Trophoblast cell (in vitro differentiated cells and primary cell): ENCODE measurements around the gene ORC3.

ENCODE experiments used
- DNase-seq, 2 donors: peaks; one replicate each; pipeline ENCODE4 v3.0.0-alpha.2; 2016
- H2AFZ ChIP-seq: 2 replicates; pipeline ENCODE4 v1.6.1; 2013; ENCODE audit warnings: low read length, moderate library complexity, mild to moderate bottlenecking; ENCODE audit not compliant: insufficient read depth, poor library complexity
- H2AK5ac ChIP-seq: 2 replicates; pipeline ENCODE4 v1.6.1; 2013; ENCODE audit warnings: mild to moderate bottlenecking, low read length
- H2BK120ac ChIP-seq: 2 replicates; pipeline ENCODE4 v1.6.1; 2013; ENCODE audit warnings: low read length, mild to moderate bottlenecking, moderate library complexity; ENCODE audit not compliant: insufficient read depth, poor library complexity
- H2BK12ac ChIP-seq: 2 replicates; pipeline ENCODE4 v1.6.1; 2013; ENCODE audit warnings: mild to moderate bottlenecking, low read length, moderate library complexity
- H2BK5ac ChIP-seq: 2 replicates; pipeline ENCODE4 v1.6.1; 2013; ENCODE audit warnings: low read length, low read depth, moderate library complexity, mild to moderate bottlenecking; ENCODE audit not compliant: poor library complexity
- H3K14ac ChIP-seq: 2 replicates; pipeline ENCODE4 v1.6.1; 2013; ENCODE audit warnings: mild to moderate bottlenecking, low read length
- H3K18ac ChIP-seq: 2 replicates; pipeline ENCODE4 v1.6.1; 2013; ENCODE audit warnings: mild to moderate bottlenecking, low read length
- H3K23ac ChIP-seq: 2 replicates; pipeline ENCODE4 v1.6.1; 2013; ENCODE audit warnings: low read length
- H3K27ac ChIP-seq: 2 replicates; pipeline ENCODE4 v1.5.1; 2013; ENCODE audit warnings: low read depth, mild to moderate bottlenecking, inconsistent platforms, low read length, moderate library complexity
- H3K27me3 ChIP-seq: 2 replicates; pipeline ENCODE4 v1.6.1; 2013; ENCODE audit warnings: inconsistent platforms, mild to moderate bottlenecking, low read length, moderate library complexity; ENCODE audit not compliant: insufficient read depth
- H3K36me3 ChIP-seq, 2 experiments: 1 replicate in 1 of 2; 2 replicates in 1 of 2; pipeline ENCODE4 v1.6.1; 2013; ENCODE audit warnings: low read length in 2 of 2, mild to moderate bottlenecking in 2 of 2, moderate library complexity in 1 of 2; ENCODE audit not compliant: insufficient read depth in 2 of 2, control insufficient read depth in 1 of 2
- H3K4ac ChIP-seq: 2 replicates; pipeline ENCODE4 v1.6.1; 2013; ENCODE audit warnings: low read depth, mild to moderate bottlenecking, low read length, moderate library complexity
- H3K4me1 ChIP-seq, 2 experiments: 1 replicate in 1 of 2; 2 replicates in 1 of 2; pipeline ENCODE4 v1.6.1; 2013; ENCODE audit warnings: low read length in 2 of 2, mild to moderate bottlenecking in 2 of 2, moderate library complexity in 1 of 2; ENCODE audit not compliant: insufficient read depth in 2 of 2, control insufficient read depth in 1 of 2
- H3K4me2 ChIP-seq: 2 replicates; pipeline ENCODE4 v1.6.1; 2013; ENCODE audit warnings: inconsistent platforms, mild to moderate bottlenecking, low read length, moderate library complexity
- H3K4me3 ChIP-seq: 2 replicates; pipeline ENCODE4 v1.5.1; 2013; ENCODE audit warnings: mild to moderate bottlenecking, low read depth, low read length, inconsistent platforms
- H3K79me1 ChIP-seq: one replicate; pipeline ENCODE4 v1.6.1; 2013; ENCODE audit warnings: low read length
- H3K79me2 ChIP-seq: 2 replicates; pipeline ENCODE4 v1.6.1; 2013; ENCODE audit warnings: low read length, mild to moderate bottlenecking; ENCODE audit not compliant: control insufficient read depth, insufficient read depth, poor library complexity
- H3K9ac ChIP-seq: 2 replicates; pipeline ENCODE4 v1.6.1; 2013; ENCODE audit warnings: mild to moderate bottlenecking, low read length
- H3K9me3 ChIP-seq: 2 replicates; pipeline ENCODE4 v1.6.1; 2013; ENCODE audit warnings: low read depth, mild to moderate bottlenecking, control low read depth, inconsistent platforms, low read length; ENCODE audit not compliant: insufficient read depth
- H4K12ac ChIP-seq: 2 replicates; pipeline ENCODE4 v1.6.1; 2013; ENCODE audit warnings: low read depth, mild to moderate bottlenecking, low read length, moderate library complexity
- H4K8ac ChIP-seq: 2 replicates; pipeline ENCODE4 v1.6.1; 2013; ENCODE audit warnings: low read depth, mild to moderate bottlenecking, low read length, moderate library complexity
- H4K91ac ChIP-seq: one replicate; pipeline ENCODE4 v1.6.1; 2013; ENCODE audit warnings: low read depth, mild to moderate bottlenecking, low read length, moderate library complexity
- WGBS: extraction: QIAGEN DNeasy Blood & Tissue Kit; methylation state at CpG from one replicate; pipeline ENCODE4 v1.1.7; 2013; ENCODE audit warnings: missing lambda C conversion rate; ENCODE audit not compliant: insufficient read length, insufficient coverage; ENCODE audit errors: extremely low coverage; 5-methylcytosine and 5-hydroxymethylcytosine counted together

The ORC3 gene

GRCh38 chr6:87555506-87555905 lies 34.4 kb upstream of the ORC3 start:
- DNase-seq, result no peak
- H4K8ac ChIP-seq, result no peak overlapping the region
- no peak overlapping the region for H3K4me2 ChIP-seq
- H3K9me3 ChIP-seq, result no peaks in the 10 kb centered on the region
- peaks cover 0 to 2% of the 10 kb centered on the region in 2 experiments for H3K4me1 ChIP-seq
- no peak overlapping the region for H2AFZ ChIP-seq
- no peak overlapping the region for H4K12ac ChIP-seq
- no peaks in the 10 kb centered on the region for H3K79me1 ChIP-seq
- no peak overlapping the region for H2AK5ac ChIP-seq
- no peak overlapping the region for H4K91ac ChIP-seq
- peaks cover 9 to 10% of the 10 kb centered on the region in 2 experiments for H3K36me3 ChIP-seq
- H3K14ac ChIP-seq, result no peak overlapping the region
- no peak overlapping the region for H3K4me3 ChIP-seq
- no peaks in the 10 kb centered on the region for H3K79me2 ChIP-seq
- no peak overlapping the region for H2BK12ac ChIP-seq
- no peak overlapping the region for H2BK5ac ChIP-seq
- H3K27ac ChIP-seq, result no peak overlapping the region
- H3K4ac ChIP-seq, result no peak overlapping the region
- H3K18ac ChIP-seq, result no peak overlapping the region
- H3K27me3 ChIP-seq, result no peaks in the 10 kb centered on the region
- no peak overlapping the region for H2BK120ac ChIP-seq
- H3K23ac ChIP-seq, result no peak overlapping the region
- no peak overlapping the region for H3K9ac ChIP-seq

GRCh38 chr6:87558446-87558845 lies 31.5 kb upstream of the ORC3 start:
- H3K4me1 ChIP-seq, result peaks cover 0 to 2% of the 10 kb centered on the region in 2 experiments
- no peak overlapping the region for H3K4me2 ChIP-seq
- no peaks in the 10 kb centered on the region for H3K27me3 ChIP-seq
- no peak overlapping the region for H4K91ac ChIP-seq
- H4K8ac ChIP-seq, result no peak overlapping the region
- H2AK5ac ChIP-seq, result no peak overlapping the region
- no peak overlapping the region for H3K14ac ChIP-seq
- no peak overlapping the region for H3K4me3 ChIP-seq
- H3K27ac ChIP-seq, result no peak overlapping the region
- H3K9ac ChIP-seq, result no peak overlapping the region
- no peak for DNase-seq
- H3K79me2 ChIP-seq, result no peaks in the 10 kb centered on the region
- no peak overlapping the region for H3K4ac ChIP-seq
- no peak overlapping the region for H3K23ac ChIP-seq
- H3K18ac ChIP-seq, result no peak overlapping the region
- H3K79me1 ChIP-seq, result no peaks in the 10 kb centered on the region
- H4K12ac ChIP-seq, result no peak overlapping the region
- H2AFZ ChIP-seq, result no peak overlapping the region
- H3K36me3 ChIP-seq, result peaks cover 11 to 15% of the 10 kb centered on the region in 2 experiments
- no peak overlapping the region for H2BK5ac ChIP-seq
- no peaks in the 10 kb centered on the region for H3K9me3 ChIP-seq
- H2BK12ac ChIP-seq, result no peak overlapping the region
- H2BK120ac ChIP-seq, result no peak overlapping the region

- Histone ChIP-seq H3K4me2 (no peak overlapping the region), H2BK5ac (no peak overlapping the region)
Observed at GRCh38 chr6:87561017-87561416, 28.9 kb upstream of the ORC3 start.

GRCh38 chr6:87572021-87572420 lies 17.9 kb upstream of the ORC3 start:
- Histone ChIP-seq H3K27me3 (no peaks in the 10 kb centered on the region), H2BK12ac (no peak overlapping the region), H2AK5ac (no peak overlapping the region), H3K18ac (no peak overlapping the region), H3K79me1 (no peaks in the 10 kb centered on the region), H2BK5ac (no peak overlapping the region), H3K79me2 (peaks cover 2% of the 10 kb centered on the region), H3K14ac (no peak overlapping the region), H3K9ac (no peak overlapping the region), H2BK120ac (no peak overlapping the region), H4K91ac (no peak overlapping the region), H3K27ac (no peak overlapping the region), H3K36me3 (peaks cover 3% of the 10 kb centered on the region in 2 experiments), H3K4me1 (peaks cover 0 to 7% of the 10 kb centered on the region in 2 experiments), H3K4ac (no peak overlapping the region), H4K12ac (no peak overlapping the region), H2AFZ (no peak overlapping the region), H4K8ac (no peak overlapping the region), H3K4me3 (no peak overlapping the region), H3K9me3 (no peaks in the 10 kb centered on the region), H3K4me2 (no peak overlapping the region), H3K23ac (no peak overlapping the region)
- no CpG with 5 or more reads among the region's 4 CpGs for WGBS
- DNase-seq, result no peak

More at GRCh38 chr6:87561017-87561416, 28.9 kb upstream of the ORC3 start:
- WGBS, result no CpG with 5 or more reads among the region's 1 CpG
- no peak overlapping the region for H3K9ac ChIP-seq
- no peak overlapping the region for H2BK120ac ChIP-seq
- no peak overlapping the region for H2AK5ac ChIP-seq
- H4K8ac ChIP-seq, result no peak overlapping the region
- no peak overlapping the region for H3K14ac ChIP-seq
- no peaks in the 10 kb centered on the region for H3K27me3 ChIP-seq
- no peak overlapping the region for H4K12ac ChIP-seq
- H2AFZ ChIP-seq, result no peak overlapping the region
- peaks cover 11% of the 10 kb centered on the region in 2 experiments for H3K36me3 ChIP-seq
- no peak overlapping the region for H3K4ac ChIP-seq
- no peak overlapping the region for H3K27ac ChIP-seq
- DNase-seq, result peak in 1 of 2 donors; percentile 30
- peaks cover 0 to 2% of the 10 kb centered on the region in 2 experiments for H3K4me1 ChIP-seq
- H3K23ac ChIP-seq, result no peak overlapping the region
- H3K79me2 ChIP-seq, result no peaks in the 10 kb centered on the region
- H3K4me3 ChIP-seq, result no peak overlapping the region
- H3K18ac ChIP-seq, result no peak overlapping the region
- no peak overlapping the region for H4K91ac ChIP-seq
- no peaks in the 10 kb centered on the region for H3K79me1 ChIP-seq
- no peak overlapping the region for H2BK12ac ChIP-seq
- no peaks in the 10 kb centered on the region for H3K9me3 ChIP-seq
